ENCODE data around the gene ERGIC3.

The ERGIC3 gene

DNA sequence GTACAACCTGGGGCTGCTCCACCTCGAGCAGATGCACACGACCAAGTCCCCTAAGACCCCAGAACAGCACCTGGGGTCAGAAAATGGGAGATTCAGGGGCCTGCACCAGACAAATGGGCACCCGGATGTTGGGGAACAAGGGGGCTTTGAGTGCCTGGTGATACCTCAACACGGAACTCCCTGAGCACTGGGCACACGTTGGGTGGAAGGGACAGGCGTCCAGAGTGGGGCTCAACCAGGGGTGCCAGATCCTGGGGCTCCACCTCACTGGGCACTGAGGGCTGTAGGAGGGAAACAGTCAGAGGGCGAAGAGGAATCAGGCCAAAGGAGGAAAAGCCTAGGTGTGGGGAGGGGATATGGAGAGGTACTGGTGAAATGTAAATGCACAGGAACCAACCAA, 40.3 kb downstream of the ERGIC3 start:
- TF ChIP-seq EGR1 (IDR thresholded peaks at IDR 0.05) = no peak
- TF ChIP-seq, protein P1, sequence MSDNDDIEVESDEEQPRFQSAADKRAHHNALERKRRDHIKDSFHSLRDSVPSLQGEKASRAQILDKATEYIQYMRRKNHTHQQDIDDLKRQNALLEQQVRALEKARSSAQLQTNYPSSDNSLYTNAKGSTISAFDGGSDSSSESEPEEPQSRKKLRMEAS (IDR thresholded peaks at IDR 0.05) = no peak
- TF ChIP-seq, protein P2, sequence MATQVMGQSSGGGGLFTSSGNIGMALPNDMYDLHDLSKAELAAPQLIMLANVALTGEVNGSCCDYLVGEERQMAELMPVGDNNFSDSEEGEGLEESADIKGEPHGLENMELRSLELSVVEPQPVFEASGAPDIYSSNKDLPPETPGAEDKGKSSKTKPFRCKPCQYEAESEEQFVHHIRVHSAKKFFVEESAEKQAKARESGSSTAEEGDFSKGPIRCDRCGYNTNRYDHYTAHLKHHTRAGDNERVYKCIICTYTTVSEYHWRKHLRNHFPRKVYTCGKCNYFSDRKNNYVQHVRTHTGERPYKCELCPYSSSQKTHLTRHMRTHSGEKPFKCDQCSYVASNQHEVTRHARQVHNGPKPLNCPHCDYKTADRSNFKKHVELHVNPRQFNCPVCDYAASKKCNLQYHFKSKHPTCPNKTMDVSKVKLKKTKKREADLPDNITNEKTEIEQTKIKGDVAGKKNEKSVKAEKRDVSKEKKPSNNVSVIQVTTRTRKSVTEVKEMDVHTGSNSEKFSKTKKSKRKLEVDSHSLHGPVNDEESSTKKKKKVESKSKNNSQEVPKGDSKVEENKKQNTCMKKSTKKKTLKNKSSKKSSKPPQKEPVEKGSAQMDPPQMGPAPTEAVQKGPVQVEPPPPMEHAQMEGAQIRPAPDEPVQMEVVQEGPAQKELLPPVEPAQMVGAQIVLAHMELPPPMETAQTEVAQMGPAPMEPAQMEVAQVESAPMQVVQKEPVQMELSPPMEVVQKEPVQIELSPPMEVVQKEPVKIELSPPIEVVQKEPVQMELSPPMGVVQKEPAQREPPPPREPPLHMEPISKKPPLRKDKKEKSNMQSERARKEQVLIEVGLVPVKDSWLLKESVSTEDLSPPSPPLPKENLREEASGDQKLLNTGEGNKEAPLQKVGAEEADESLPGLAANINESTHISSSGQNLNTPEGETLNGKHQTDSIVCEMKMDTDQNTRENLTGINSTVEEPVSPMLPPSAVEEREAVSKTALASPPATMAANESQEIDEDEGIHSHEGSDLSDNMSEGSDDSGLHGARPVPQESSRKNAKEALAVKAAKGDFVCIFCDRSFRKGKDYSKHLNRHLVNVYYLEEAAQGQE (IDR thresholded peaks at IDR 0.05; ENCODE audit: low read depth) = no peak
- TF ChIP-seq ZBTB7A (IDR thresholded peaks at IDR 0.05; ENCODE audit: low read depth) = no peak
- TF ChIP-seq FOXM1 (IDR thresholded peaks at IDR 0.05; ENCODE audit: borderline replicate concordance, low read depth) = no peak
- TF ChIP-seq, protein P3, sequence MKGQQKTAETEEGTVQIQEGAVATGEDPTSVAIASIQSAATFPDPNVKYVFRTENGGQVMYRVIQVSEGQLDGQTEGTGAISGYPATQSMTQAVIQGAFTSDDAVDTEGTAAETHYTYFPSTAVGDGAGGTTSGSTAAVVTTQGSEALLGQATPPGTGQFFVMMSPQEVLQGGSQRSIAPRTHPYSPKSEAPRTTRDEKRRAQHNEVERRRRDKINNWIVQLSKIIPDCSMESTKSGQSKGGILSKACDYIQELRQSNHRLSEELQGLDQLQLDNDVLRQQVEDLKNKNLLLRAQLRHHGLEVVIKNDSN (IDR thresholded peaks at IDR 0.05) = no peak
- TF ChIP-seq TAF1 (IDR thresholded peaks at IDR 0.05; ENCODE audit: low read depth) = no peak
- no peak for TF ChIP-seq CEBPB (IDR thresholded peaks at IDR 0.05)
- TF ChIP-seq CREB1 (IDR thresholded peaks at IDR 0.05; ENCODE audit: low read depth) = no peak
- no peak for TF ChIP-seq TCF12 (IDR thresholded peaks at IDR 0.05; ENCODE audit: low read depth)
- TF ChIP-seq RAD21 (IDR thresholded peaks at IDR 0.05; ENCODE audit: low read depth) = no peak
- no peak for TF ChIP-seq EP300 (IDR thresholded peaks at IDR 0.05; ENCODE audit: borderline replicate concordance)
- TF ChIP-seq TEAD4 (IDR thresholded peaks at IDR 0.05) = no peak
- no peak for TF ChIP-seq NFIC (IDR thresholded peaks at IDR 0.05)
- TF ChIP-seq YY1 (IDR thresholded peaks at IDR 0.05; ENCODE audit: low read depth) = no peak

DNA sequence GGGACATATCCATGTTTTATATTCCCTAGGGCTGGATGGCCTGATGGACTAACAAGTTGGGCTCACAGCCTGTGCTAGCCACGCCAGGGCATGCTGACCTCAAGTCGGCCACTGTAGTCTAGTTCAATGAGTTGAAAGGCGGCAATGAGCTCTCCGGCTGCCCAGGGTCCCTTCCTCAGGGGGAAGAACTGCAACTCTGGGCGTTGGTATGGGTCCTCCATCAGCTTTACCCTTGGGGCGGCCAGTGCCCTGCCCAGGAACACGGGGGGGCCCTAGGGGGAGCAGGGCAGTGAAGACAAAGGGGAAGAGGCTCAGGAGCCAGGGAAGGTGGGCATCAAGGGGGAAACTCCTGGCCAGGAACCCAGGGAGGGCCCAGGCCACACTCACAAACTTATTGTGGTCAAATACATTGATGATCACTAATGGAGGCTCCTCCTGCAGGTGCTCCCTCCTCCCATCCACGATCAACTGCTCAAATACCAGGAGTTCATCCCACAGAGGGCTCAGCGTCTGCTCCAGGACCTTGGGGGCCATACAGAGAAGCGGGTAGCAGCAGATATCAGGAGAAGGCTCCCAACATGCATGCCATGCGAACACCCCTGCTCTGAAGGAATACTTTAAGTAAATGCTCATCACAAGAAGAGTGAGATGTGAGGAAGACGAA, 41.0 kb downstream of the ERGIC3 start:
- no peak for TF ChIP-seq CEBPB (IDR thresholded peaks at IDR 0.05)
- no peak for TF ChIP-seq RAD21 (IDR thresholded peaks at IDR 0.05; ENCODE audit: low read depth)
- TF ChIP-seq TEAD4 (IDR thresholded peaks at IDR 0.05) = no peak
- TF ChIP-seq ZBTB7A (IDR thresholded peaks at IDR 0.05; ENCODE audit: low read depth) = no peak
- TF ChIP-seq YY1 (IDR thresholded peaks at IDR 0.05; ENCODE audit: low read depth) = no peak
- TF ChIP-seq TAF1 (IDR thresholded peaks at IDR 0.05; ENCODE audit: low read depth) = no peak
- TF ChIP-seq, protein P3 (IDR thresholded peaks at IDR 0.05) = no peak
- TF ChIP-seq EP300 (IDR thresholded peaks at IDR 0.05; ENCODE audit: borderline replicate concordance) = no peak
- TF ChIP-seq, protein P2 (IDR thresholded peaks at IDR 0.05; ENCODE audit: low read depth) = no peak
- no peak for TF ChIP-seq NFIC (IDR thresholded peaks at IDR 0.05)
- no peak for TF ChIP-seq CREB1 (IDR thresholded peaks at IDR 0.05; ENCODE audit: low read depth)
- no peak for TF ChIP-seq EGR1 (IDR thresholded peaks at IDR 0.05)
- no peak for TF ChIP-seq FOXM1 (IDR thresholded peaks at IDR 0.05; ENCODE audit: borderline replicate concordance, low read depth)
- TF ChIP-seq, protein P1 (IDR thresholded peaks at IDR 0.05) = no peak
- TF ChIP-seq TCF12 (IDR thresholded peaks at IDR 0.05; ENCODE audit: low read depth) = no peak

DNA sequence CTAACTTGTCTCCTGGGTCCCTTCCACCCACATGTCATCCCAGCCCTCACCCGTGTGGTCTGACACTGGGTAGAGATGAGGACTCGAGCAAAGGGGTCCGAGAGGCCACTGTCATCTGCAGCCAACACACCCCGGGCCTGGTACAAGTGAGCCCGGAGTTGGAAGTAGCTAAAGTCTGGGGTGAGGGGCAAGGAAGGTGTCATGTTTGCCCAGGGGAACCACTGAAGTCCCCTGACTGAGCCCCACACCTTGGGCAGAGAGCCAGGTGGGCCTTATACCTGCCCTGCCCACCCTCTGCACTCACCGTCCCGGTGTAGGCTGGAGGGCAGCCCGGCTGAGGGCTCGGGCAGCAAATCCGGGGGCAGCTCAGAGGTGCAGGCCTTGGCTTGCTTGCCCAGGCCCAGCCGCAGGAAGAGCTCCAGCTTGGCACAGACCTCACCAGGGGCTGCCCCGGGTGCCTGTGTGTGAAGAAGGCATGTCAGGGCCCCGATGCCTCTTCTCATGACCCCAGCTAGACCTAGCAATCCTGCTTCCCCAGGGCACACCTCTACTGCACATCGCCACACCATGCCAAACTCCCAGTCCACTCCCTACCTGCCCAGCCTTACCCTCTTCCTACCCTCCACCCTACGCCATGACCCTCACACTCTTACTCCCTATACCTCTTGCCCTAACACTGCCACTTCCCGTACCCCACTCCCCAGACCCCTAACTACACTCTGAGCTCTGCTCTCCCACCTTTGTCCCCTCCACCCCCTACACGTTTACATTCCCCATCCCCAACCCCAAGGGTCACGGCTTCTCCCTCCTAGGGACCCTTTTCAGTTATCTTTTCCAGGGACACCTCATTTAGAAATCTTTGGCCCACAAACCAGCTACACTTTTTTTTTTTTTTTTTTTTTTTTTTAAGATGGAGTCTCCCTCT, 42.0 kb downstream of the ERGIC3 start:
- TF ChIP-seq ZBTB7A (IDR thresholded peaks at IDR 0.05; ENCODE audit: low read depth) = no peak

DNA sequence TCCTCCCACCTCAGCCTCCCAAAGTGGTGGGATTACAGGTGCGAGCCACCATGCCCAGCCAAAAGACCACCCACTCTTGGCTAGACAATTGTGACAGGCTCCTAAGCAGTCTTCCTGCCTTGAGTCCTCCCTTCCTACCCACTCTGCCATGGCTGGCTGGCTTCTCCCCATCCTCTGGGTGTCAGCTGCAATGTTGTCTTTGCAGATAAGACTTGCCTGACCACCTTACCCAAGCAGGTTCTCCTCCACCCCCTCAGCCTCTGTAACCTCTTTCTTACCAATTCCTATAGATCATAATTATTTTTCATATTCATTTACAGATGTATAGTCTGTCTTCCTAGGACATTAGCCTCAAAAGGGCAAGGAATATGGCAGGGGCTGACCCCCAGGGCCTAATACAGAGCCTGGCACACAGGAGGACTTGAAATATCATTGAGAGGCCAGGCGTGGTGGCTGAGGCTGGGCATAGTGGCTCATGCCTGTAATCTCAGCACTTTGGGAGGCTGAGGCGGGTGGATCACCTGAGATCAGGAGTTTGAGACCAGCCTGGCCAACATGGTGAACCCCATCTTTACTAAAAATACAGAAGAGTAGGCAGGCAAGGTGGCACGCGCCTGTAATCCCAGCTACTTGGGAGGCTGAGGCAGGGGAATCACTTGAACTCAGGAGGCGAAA, 45.0 kb downstream of the ERGIC3 start:
- TF ChIP-seq EP300 (IDR thresholded peaks at IDR 0.05; ENCODE audit: borderline replicate concordance) (no peak), TEAD4 (IDR thresholded peaks at IDR 0.05) (no peak), TAF1 (IDR thresholded peaks at IDR 0.05; ENCODE audit: low read depth) (no peak), ZBTB7A (IDR thresholded peaks at IDR 0.05; ENCODE audit: low read depth) (no peak), FOXM1 (IDR thresholded peaks at IDR 0.05; ENCODE audit: borderline replicate concordance, low read depth) (no peak), TCF12 (IDR thresholded peaks at IDR 0.05; ENCODE audit: low read depth) (no peak), NFIC (IDR thresholded peaks at IDR 0.05) (no peak), RAD21 (IDR thresholded peaks at IDR 0.05; ENCODE audit: low read depth) (no peak), CEBPB (IDR thresholded peaks at IDR 0.05) (no peak), CREB1 (IDR thresholded peaks at IDR 0.05; ENCODE audit: low read depth) (no peak)
- TF ChIP-seq, protein P3 (IDR thresholded peaks at IDR 0.05) = no peak
- TF ChIP-seq, protein P2 (IDR thresholded peaks at IDR 0.05; ENCODE audit: low read depth) = no peak
